HG02840 (cell line): Measurements from ENCODE around the gene SLAMF9.

Experiments
- ATAC-seq: cut with Tn5 transposase; IDR thresholded peaks from one replicate; pipeline ENCODE4 v1.9.1; 2021; ENCODE audit warnings: mild to moderate bottlenecking, moderate library complexity, moderate number of reproducible peaks; ENCODE audit not compliant: unreplicated experiment, low FRiP score

Gene SLAMF9

DNA sequence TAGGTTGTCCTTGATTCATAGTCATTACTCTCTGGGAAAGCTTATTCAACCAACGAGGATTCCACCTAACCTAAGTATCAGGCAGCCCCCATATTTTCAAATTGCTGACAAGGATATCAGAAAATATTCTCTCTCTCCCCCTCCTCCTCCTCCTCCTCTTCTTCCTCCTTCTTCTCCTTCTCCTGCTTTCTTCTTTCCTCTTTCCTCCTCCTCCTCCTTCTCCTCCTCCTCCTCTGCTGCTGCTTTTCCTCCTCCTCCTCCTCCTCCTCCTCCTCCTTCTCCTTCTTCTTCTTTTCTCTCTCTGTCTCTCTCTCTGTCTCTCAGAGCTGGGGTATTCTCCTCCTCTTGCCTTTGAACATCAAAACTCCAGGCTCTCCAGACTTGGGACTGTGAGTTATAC lies 6.1 kb downstream of the SLAMF9 start:
- ATAC-seq = no peak

GRCh38 chr1:159946242-159947187 lies 7.5 kb downstream of the SLAMF9 start:
- no peak for ATAC-seq

DNA sequence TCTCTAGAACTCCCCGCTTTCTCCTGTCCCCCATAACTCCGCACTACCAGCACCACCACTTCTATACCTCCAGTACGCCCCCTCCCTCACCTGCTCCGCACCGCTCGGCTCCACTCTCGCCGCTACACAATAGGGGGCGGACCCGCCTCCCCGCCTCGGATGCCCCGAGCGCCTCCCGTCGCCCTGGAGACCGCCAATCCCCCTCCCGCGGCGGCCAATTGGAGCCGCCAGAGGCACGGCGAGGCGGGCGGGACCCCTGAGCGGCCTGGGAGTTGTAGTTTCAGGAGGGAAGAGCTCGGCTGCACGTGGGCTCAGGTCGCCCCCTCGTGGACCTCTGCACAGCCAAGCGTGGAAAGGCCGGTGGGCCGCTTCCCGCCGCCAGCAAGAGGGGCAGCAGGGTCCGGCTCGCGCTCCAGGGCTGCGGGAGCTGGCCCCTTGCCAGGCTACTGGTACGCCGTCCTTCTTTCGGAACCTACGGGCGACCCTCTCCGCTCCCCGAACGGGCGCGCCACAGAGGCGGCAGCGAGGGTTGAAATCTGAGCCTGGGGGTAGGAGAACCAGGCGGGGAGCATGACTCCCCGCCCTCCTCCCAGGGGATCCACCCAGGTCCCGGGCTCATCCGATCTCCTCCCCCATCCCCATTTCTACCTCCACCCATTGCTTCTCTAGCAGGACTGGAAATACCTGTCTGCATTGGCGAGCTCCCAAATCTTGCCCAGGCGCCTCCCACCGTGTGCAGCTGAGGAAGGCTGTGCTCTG lies 8.4 kb downstream of the SLAMF9 start, which contains the start of gene IGSF9:
TSS of gene IGSF9 (minus strand) at position 131 of the 759 bp plus-strand sequence. CDS start 2,159 bp downstream, outside the sequence.
- ATAC-seq = no peak

GRCh38 chr1:159944623-159945455 lies 9.2 kb downstream of the SLAMF9 start:
- no peak for ATAC-seq

- no peak for ATAC-seq
These were observed 10.0 kb downstream of the SLAMF9 start for GRCh38 chr1:159943908-159944622.

DNA sequence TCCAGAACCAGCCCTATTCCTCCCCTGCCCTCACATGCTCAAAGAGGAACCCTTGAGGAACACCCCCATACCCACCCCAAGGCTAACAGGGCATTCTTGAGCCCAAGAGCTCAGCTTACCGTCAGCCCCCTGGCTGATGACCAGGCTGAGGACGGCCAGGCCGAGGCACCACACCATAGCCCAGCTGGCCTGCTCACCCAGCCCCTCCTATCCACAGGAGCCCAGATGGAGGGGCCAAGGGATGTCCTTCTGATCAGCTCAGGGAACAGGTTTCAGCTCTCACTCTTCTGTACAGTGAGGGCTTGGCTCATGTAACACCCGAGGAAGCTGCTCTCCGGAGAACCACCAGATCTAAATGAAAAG lies 10.8 kb downstream of the SLAMF9 start:
- ATAC-seq = no peak

GRCh38 chr1:159942632-159943277 lies 11.3 kb downstream of the SLAMF9 start:
- ATAC-seq = no peak

DNA sequence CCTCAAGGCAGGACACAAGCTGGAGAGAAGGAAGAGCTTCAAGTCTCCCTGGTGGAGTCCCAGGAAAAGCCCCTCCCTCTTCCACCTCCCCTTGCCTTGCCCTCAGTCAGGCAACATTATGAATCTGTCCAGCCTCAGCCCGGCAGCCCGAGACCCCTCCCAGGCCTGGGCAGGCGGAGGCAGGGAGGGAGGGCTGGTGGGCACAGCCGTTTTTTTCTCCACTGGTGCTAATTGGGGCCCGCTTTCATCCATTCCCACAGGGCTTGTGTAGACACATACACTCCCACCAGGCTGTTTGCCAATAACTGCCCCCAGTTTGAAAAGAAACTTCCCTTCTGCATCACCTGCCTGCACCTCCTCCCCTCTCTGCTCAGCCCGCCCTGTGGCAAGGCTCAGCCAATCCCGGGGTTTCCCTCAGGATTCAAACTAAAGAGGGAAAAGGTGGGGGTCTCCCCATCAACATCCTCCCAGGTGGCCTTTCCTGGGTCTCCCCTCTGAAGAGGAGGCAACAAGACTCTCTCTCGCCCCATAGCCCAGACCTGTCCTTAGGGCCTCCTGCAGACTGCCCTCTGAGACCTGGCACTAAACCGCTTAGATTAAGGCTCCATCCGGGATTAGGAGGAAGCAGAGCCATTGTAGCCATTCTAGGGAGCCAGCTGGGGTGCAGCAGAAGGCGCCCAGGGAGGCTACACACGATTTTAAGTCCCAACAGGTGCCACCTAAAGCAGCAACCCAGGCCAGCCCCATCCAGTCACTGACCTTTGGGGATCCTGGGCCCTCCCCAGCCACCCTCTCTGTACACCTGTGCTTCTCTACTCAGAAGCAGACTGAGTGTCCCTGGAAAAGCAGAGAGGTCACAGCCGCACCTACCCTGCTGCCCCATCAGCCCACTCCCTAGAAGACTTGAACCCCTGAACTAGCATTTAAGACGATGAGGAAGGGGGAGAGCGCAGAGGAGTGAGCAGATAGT lies 12.2 kb downstream of the SLAMF9 start:
- no peak for ATAC-seq

DNA sequence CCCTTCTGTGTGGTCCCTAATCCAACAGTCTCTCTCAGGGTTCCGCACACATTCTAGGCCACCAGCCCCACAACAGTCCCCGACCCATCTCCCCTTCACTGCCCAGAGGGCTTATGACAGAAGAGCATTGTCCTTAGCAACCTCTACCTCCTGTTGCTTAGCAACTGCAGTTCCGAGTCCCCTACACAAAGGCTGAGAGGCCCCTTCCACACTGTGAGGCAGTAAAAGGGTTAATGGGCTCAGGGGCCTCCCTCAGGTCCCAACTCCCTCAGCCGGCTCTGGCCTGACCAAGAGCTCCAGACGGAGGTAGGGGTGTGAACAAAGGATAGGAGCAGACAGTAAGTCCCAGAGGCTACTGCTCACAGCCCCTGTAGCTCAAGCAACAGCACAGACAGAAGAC lies 12.9 kb downstream of the SLAMF9 start:
- no peak for ATAC-seq

GRCh38 chr1:159940006-159940620 lies 13.9 kb downstream of the SLAMF9 start:
- no peak for ATAC-seq

DNA sequence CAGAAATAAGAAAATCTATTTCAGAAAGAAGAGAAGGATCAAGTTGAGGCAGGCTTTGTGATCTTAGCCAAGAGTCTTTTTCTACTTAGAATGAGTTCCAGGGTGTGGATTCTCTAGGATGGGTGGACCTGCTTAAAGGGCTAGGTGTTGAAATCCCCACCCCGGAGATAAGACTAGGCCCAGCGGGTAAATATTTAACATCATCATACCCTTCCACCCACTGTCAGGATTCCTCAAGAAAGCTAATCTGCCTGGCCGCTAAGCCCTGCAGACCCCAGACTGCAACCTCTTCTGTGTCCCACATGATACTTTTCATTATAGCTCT lies 14.4 kb downstream of the SLAMF9 start:
- ATAC-seq = no peak

DNA sequence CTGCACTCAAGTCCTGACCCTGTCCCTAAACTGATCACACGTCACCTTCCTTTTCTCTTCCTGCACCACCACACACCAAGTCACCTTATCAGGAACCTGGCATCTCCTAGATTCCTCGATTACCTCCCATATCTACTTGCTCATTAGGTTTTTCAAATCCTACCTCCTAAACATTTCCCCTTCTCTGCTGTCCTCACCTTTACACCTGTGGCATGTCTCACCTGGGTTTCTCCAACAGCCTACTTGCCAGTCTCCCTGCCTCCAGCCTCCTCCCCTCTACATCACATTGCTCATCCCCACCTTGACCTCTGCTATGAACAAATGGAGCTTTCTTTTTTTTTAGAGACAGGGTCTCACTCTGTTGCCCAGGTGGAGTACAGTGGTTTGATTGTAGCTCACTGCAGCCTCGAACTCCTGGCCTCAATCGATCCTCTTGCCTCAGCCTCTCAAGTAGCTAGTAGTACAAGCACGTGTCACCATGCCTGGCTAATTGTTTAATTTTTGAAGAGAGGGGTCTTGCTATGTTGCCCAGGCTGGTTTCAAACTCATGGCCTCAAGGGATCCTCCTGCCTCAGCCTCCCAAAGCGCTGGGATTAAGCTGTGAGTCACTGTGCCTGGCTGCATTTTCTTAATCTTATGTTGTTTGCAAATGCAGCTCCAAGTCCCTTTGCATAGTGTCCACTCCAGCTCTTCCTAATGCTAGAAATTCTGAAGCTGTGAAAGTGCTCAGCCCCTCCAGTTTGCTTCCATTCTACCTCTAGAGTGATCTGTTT lies 14.9 kb downstream of the SLAMF9 start:
- no peak for ATAC-seq

DNA sequence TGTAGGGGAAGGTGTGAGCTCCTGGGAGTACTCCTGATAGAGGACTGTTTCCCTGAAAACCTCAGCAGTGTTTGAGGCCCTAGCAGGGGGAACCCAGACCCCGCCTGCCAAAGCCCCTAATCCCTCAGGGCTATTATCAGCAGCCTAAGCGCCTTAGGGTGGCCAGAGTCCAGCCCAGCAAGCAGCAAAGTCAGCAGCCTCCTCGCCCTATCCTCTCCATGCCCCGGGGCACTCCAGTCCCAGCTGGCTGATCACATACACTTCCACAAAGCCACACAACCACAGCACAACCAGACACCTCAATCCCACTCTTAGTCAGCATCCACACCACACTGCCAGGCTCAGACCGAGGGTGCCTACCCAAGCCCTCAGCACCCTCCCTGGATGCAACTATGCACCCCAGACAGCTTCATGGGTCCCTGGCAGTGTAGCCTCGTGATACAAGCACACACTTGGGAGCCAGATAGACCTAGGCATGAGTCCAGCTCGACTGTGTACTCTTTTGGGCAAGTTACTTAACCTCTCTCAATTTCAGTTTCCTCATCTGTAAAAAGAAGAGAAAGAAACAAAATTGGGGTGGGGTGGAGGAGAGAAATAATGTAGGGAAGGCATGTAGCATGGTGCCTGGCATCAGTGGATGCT lies 15.7 kb downstream of the SLAMF9 start:
- no peak for ATAC-seq

GRCh38 chr1:159937054-159937750 lies 16.8 kb downstream of the SLAMF9 start:
- no peak for ATAC-seq

GRCh38 chr1:159936273-159936904 lies 17.6 kb downstream of the SLAMF9 start:
- no peak for ATAC-seq
